Activated T-helper 9 cell treated with anti-CD3 and anti-CD28 coated beads, Interleukin-2, amount 50 U/mL, for 16 hours (primary cell): ENCODE measurements around the gene FOXD3.

Experiments used
- DNase-seq: peaks from one replicate; pipeline ENCODE4 v3.0.0-alpha.2; 2020; ENCODE audit warnings: low read depth

Gene FOXD3

GRCh38 chr1:63322114-63322943 is at the start of gene FOXD3:
Gene FOXD3, plus strand, starts transcription at chr1:63322567. Its CDS starts 492 bp downstream, at chr1:63323059.
- DNase-seq, result no peak

- DNase-seq, result no peak
These were observed 49.6 kb upstream of the FOXD3 start for GRCh38 chr1:63272811-63273210.

GRCh38 chr1:63274371-63274770 is 48.0 kb upstream of the FOXD3 start:
- no peak for DNase-seq

- DNase-seq, result no peak
These were observed 47.4 kb upstream of the FOXD3 start for GRCh38 chr1:63274979-63275378.

- no peak for DNase-seq
These were observed 45.7 kb upstream of the FOXD3 start for GRCh38 chr1:63276624-63277023.

GRCh38 chr1:63277195-63278192 is 44.9 kb upstream of the FOXD3 start:
- no peak for DNase-seq

GRCh38 chr1:63281753-63282152 is 40.6 kb upstream of the FOXD3 start:
- no peak for DNase-seq

GRCh38 chr1:63289135-63289534 is 33.2 kb upstream of the FOXD3 start:
- DNase-seq, result no peak

- DNase-seq, result no peak
These were observed 27.4 kb upstream of the FOXD3 start for GRCh38 chr1:63294803-63295594.

GRCh38 chr1:63304410-63304809 is 18.0 kb upstream of the FOXD3 start:
- no peak for DNase-seq

GRCh38 chr1:63305043-63305442 is 17.3 kb upstream of the FOXD3 start:
- DNase-seq, result no peak

- no peak for DNase-seq
These were observed 15.1 kb upstream of the FOXD3 start for GRCh38 chr1:63307196-63307794.

- no peak for DNase-seq
These were observed 5.8 kb upstream of the FOXD3 start for GRCh38 chr1:63316598-63316983.

- DNase-seq, result no peak
These were observed 5.2 kb upstream of the FOXD3 start for GRCh38 chr1:63316984-63317816.

GRCh38 chr1:63317817-63318152 is 4.6 kb upstream of the FOXD3 start:
- DNase-seq, result no peak

- no peak for DNase-seq
These were observed 4.0 kb upstream of the FOXD3 start for GRCh38 chr1:63318201-63318979.

GRCh38 chr1:63319046-63320021 is 3.0 kb upstream of the FOXD3 start:
- DNase-seq, result no peak

- no peak for DNase-seq
These were observed 2.2 kb upstream of the FOXD3 start for GRCh38 chr1:63320022-63320721.
